ENCODE measurements around the gene SULT4A1. TPM values are rescaled to one million over a fixed set of nuclear protein-coding genes. Genes with fewer than 3 reads are reported as not detected.

Gene SULT4A1
- total and polyA plus RNA-seq, 2 of the 4 experiments (the other 2 are of a cell fraction): 1.1 to 5.2 TPM

GRCh38 chr22:43859176-43859575 is 3.1 kb downstream of the SULT4A1 start:
- H2AK9ac ChIP-seq (replicated peaks; ENCODE audit: low read depth, low read length, poor library complexity): no peak overlapping the region
- no peak overlapping the region for H3K14ac ChIP-seq (replicated peaks; ENCODE audit: low read depth, low read length)
- no peak overlapping the region for H3K56ac ChIP-seq (ENCODE audit: extremely low read depth, insufficient read depth, low read length)
- H4K5ac ChIP-seq (ENCODE audit: low read depth, low read length): no peak overlapping the region
- no peaks in the 10 kb centered on the region for H3K9me3 ChIP-seq (ENCODE audit: control insufficient read depth, insufficient read depth, low read length)
- no peak overlapping the region for H3K23ac ChIP-seq (ENCODE audit: low read depth, low read length)
- DNase-seq (no peak), ATAC-seq (ENCODE audit: low read depth) (no peak)
- no peak overlapping the region for H3K4me2 ChIP-seq (ENCODE audit: low read depth, low read length)
- H3K9me1 ChIP-seq (ENCODE audit: insufficient read depth, low read length): no peaks in the 10 kb centered on the region
- WGBS, 2 experiments (ENCODE audit: extremely low coverage in 2 of 2, insufficient read length in 1 of 2): 86% methylated on average over 5 of the region's 7 CpGs; no CpG with 5 or more reads in 1 of the 2 experiments
- no peak for TF ChIP-seq USF2 (IDR thresholded peaks at IDR 0.05; ENCODE audit: low read depth, low read length)
- TF ChIP-seq RAD21 (IDR thresholded peaks at IDR 0.05; ENCODE audit: low read length): no peak
- TF ChIP-seq RFX5 (IDR thresholded peaks at IDR 0.05; ENCODE audit: low read depth, low read length): no peak
- TF ChIP-seq MAZ (IDR thresholded peaks at IDR 0.05; ENCODE audit: borderline replicate concordance, low read depth, low read length): no peak
- TF ChIP-seq NFE2L2 (IDR thresholded peaks at IDR 0.05; ENCODE audit: low read depth, low read length): no peak
- TF ChIP-seq CTCF (conservative IDR thresholded peaks at IDR 0.05; ENCODE audit: low read depth, low read length): no peak
- no peaks in the 10 kb centered on the region for H3K36me3 ChIP-seq (ENCODE audit: control insufficient read depth, insufficient read depth, low read length)
- H3K9ac ChIP-seq (ENCODE audit: low read depth, low read length): no peak overlapping the region
- H3K79me1 ChIP-seq (ENCODE audit: low read depth in 1 of 2, low read length in 2 of 2): peaks cover 0 to 4% of the 10 kb centered on the region in 2 experiments; a peak in 2 of 4 replicates
- in situ Hi-C loops (cut with MboI; ENCODE audit: low sequenced_read_pairs): no loop called here
- H4K91ac ChIP-seq (ENCODE audit: insufficient read depth, low read depth, low read length): no peak overlapping the region
- dilution Hi-C loops (cut with HindIII; ENCODE audit: low sequenced_read_pairs, unreplicated experiment): no loop called here
- no peak overlapping the region for H2AK5ac ChIP-seq (ENCODE audit: low read depth, low read length)
- H3K4me3 ChIP-seq (ENCODE audit: insufficient read depth, low read depth, low read length): no peak overlapping the region
- no peak overlapping the region for H2BK5ac ChIP-seq (ENCODE audit: low read depth, low read length, poor library complexity, severe bottlenecking)
- H3K18ac ChIP-seq (ENCODE audit: low read depth, low read length): no peak overlapping the region
- BruUV-seq (replicated peaks): no TSS peak
- no peak overlapping the region for H2BK120ac ChIP-seq (ENCODE audit: low read depth, low read length)
- H3K4me1 ChIP-seq (ENCODE audit: control insufficient read depth, insufficient read depth, low read length): no peaks in the 10 kb centered on the region
- ChIA-PET CTCF (no interaction called here), POLR2A (ENCODE audit: unreplicated experiment) (no interaction called here)
- intact Hi-C loops (cut with micrococcal nuclease): no loop called here
- H3K4ac ChIP-seq (ENCODE audit: low read depth, low read length): no peak overlapping the region
- no peak overlapping the region for H4K8ac ChIP-seq (ENCODE audit: low read depth in 2 of 2, low read length in 2 of 2)
- H2BK20ac ChIP-seq (ENCODE audit: low read depth, low read length): no peak overlapping the region
- peaks cover 6% of the 10 kb centered on the region for H3K27me3 ChIP-seq (ENCODE audit: control insufficient read depth, insufficient read depth, low read length)
- H3K27ac ChIP-seq (ENCODE audit: insufficient read depth, low read length): no peak overlapping the region
- no peaks in the 10 kb centered on the region; the same call in 1 of the 2 replicates for H4K20me1 ChIP-seq (ENCODE audit: insufficient read depth, low read length)
- H2AFZ ChIP-seq (replicated peaks; ENCODE audit: low read length, poor library complexity): no peak overlapping the region
- H2BK15ac ChIP-seq (ENCODE audit: low read depth, low read length): no peak overlapping the region
